Mesodermal cell (in vitro differentiated cells): ENCODE data around the gene IFT20.
A peak's percentile ranks its signal among the peaks of the same experiment; 100 is the strongest.
"Not testable (repeated sequence)": the region's sequence is repeated elsewhere in the genome, so short reads cannot be mapped to it uniquely, and the experiment has no call there.

ENCODE experiments used
- H3K27ac ChIP-seq: 2 replicates; pipeline ENCODE4 v1.7.0; 2013; ENCODE audit warnings: mild to moderate bottlenecking, low read depth, low read length, moderate library complexity; ENCODE audit not compliant: severe bottlenecking
- H3K36me3 ChIP-seq: 2 replicates; pipeline ENCODE4 v1.7.1; 2013; ENCODE audit warnings: mild to moderate bottlenecking, low read length, moderate library complexity; ENCODE audit not compliant: control insufficient read depth, insufficient read depth
- H3K4me1 ChIP-seq: one replicate; pipeline ENCODE4 v1.7.1; 2013; ENCODE audit warnings: mild to moderate bottlenecking, low read length; ENCODE audit not compliant: insufficient read depth, control insufficient read depth, poor library complexity, severe bottlenecking
- H3K4me3 ChIP-seq: 2 replicates; pipeline ENCODE4 v1.7.0; 2013; ENCODE audit warnings: low read length, control low read depth, mild to moderate bottlenecking; ENCODE audit not compliant: insufficient read depth, poor library complexity, severe bottlenecking; ENCODE audit errors: extremely low read depth
- H3K9me3 ChIP-seq: 2 replicates; pipeline ENCODE4 v1.7.1; 2013; ENCODE audit warnings: mild to moderate bottlenecking, low read length, moderate library complexity; ENCODE audit not compliant: control insufficient read depth
- WGBS, 2 experiments: methylation state at CpG; one replicate each; pipeline ENCODE4 v1.1.5; 2013; ENCODE audit warnings: missing lambda C conversion rate in 2 of 2; ENCODE audit not compliant: insufficient coverage in 2 of 2; 5-methylcytosine and 5-hydroxymethylcytosine counted together

Gene IFT20

GRCh38 chr17:28298449-28298848 is 36.8 kb downstream of the IFT20 start:
- Histone ChIP-seq H3K4me1 (no peaks in the 10 kb centered on the region), H3K27ac (no peak overlapping the region), H3K9me3 (no peaks in the 10 kb centered on the region), H3K36me3 (no peaks in the 10 kb centered on the region), H3K4me3 (no peak overlapping the region)
- WGBS, 2 experiments: 100% methylated on average over 1 to 2 of the region's 3 CpGs

DNA sequence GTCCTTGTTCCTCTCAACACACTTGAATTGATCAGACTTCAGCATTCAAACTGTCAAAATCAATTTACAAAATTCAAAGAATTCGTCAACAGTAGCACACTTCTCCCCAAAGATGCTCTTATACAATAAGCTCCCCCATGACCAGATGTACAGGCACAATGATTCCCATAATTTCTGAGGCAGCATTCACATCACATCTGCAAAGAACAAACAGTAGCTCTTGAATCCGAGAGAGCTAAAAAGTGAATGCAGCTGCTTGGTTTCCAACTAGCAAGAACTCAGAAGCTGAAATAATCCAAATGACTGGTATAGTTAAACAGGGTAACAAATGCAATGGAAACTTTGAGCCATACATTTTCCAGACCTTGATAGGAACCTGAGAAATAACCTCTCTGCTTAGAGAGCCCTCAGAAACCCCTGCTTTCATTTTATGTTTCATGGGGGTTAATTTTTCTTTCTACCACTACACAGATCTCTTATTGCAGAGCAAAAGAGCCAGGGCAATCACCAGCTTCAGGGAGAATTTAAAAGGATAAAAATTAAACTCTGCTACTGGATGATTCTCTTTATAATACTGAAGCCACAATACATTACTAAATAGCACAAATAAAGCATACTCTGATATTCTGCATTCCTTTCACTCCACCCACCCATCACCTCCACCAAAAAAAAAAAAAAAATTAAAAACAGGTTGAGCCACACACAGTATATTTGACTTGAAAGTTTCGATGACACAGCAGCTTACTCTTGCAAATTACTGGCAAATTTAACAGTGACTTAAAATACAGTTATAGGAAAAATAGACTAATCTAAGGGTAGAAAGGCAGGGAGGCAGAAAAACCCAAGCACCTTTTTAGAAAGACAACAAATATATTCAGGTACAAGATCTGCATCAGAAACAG is 39.3 kb downstream of the IFT20 start:
- H3K27ac ChIP-seq: no peak overlapping the region
- no peaks in the 10 kb centered on the region for H3K4me1 ChIP-seq
- H3K9me3 ChIP-seq: no peaks in the 10 kb centered on the region
- no peak overlapping the region for H3K4me3 ChIP-seq
- no peaks in the 10 kb centered on the region for H3K36me3 ChIP-seq
- whole genome bisulfite sequencing, 2 experiments: 92 to 100% methylated on average over 2 of the region's 3 CpGs

GRCh38 chr17:28293994-28294393 is 41.3 kb downstream of the IFT20 start:
- no peak overlapping the region for H3K27ac ChIP-seq
- H3K4me3 ChIP-seq: no peak overlapping the region
- 73 to 92% methylated on average over 4 to 6 of the region's 6 CpGs for WGBS, 2 experiments
- no peaks in the 10 kb centered on the region for H3K9me3 ChIP-seq
- no peaks in the 10 kb centered on the region for H3K4me1 ChIP-seq
- H3K36me3 ChIP-seq: no peaks in the 10 kb centered on the region

DNA sequence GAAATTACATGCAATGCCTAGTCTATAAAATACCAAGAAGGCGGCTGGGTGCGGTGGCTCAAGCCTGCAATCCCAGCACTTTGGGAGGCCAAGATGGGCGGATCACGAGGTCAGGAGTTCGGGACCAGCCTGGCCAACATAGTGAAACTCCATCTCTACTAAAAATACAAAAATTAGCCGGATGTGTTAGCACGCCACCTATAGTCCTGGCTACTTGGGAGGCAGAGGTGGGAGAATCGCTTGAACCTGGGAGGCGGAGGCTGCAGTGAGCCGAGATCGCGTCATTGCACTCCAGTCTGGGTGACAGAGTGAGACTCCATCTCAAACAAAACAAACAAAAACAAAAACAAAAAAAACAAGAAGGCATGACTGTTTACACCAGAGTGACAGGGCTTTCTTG is 42.4 kb downstream of the IFT20 start:
- not testable (repeated sequence) for H3K36me3 ChIP-seq

GRCh38 chr17:28291780-28292330 is 43.4 kb downstream of the IFT20 start:
- WGBS, 2 experiments: no CpG with 5 or more reads among the region's 1 CpG
- H3K27ac ChIP-seq: no peak overlapping the region
- no peaks in the 10 kb centered on the region for H3K36me3 ChIP-seq
- H3K4me3 ChIP-seq: no peak overlapping the region
- no peaks in the 10 kb centered on the region for H3K4me1 ChIP-seq
- H3K9me3 ChIP-seq: no peaks in the 10 kb centered on the region

More for the DNA sequence above, 42.4 kb downstream of the IFT20 start:
- H3K4me3 ChIP-seq, H3K9me3 ChIP-seq, H3K27ac ChIP-seq, H3K4me1 ChIP-seq: not testable (repeated sequence)
- 100% methylated on average over 3 of the region's 12 CpGs; no CpG with 5 or more reads in 1 of the 2 experiments for WGBS, 2 experiments

GRCh38 chr17:28290703-28291102 is 44.6 kb downstream of the IFT20 start:
- Histone ChIP-seq H3K36me3 (no peaks in the 10 kb centered on the region), H3K4me3 (no peak overlapping the region), H3K27ac (no peak overlapping the region), H3K9me3 (no peaks in the 10 kb centered on the region), H3K4me1 (no peaks in the 10 kb centered on the region)
- WGBS, 2 experiments: 69 to 82% methylated on average over 1 of the region's 2 CpGs

DNA sequence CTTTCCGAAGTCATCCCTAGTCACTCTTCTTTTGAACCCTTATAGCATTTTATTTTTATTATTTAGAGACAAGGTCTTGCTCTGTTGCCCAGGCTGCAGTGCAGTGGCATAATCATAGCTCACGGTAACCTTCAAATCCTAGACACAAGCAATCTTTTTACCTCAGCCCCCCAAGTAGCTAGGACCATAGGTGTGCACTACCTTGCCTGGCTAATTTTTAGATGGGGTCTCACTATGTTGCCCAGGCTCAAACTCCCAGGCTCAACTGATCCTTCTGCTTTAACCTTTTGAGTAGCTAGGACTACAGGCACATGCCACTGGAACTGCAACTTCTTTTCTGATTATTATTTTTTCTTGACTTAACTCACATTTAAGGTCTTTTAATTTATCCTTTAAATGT is 49.3 kb downstream of the IFT20 start:
- Histone ChIP-seq H3K36me3 (no peaks in the 10 kb centered on the region), H3K27ac (no peak overlapping the region), H3K4me1 (peaks cover 3% of the 10 kb centered on the region), H3K4me3 (no peak overlapping the region), H3K9me3 (no peaks in the 10 kb centered on the region)
- 100% methylated on average over 1 of the region's 2 CpGs; no CpG with 5 or more reads in 1 of the 2 experiments for WGBS, 2 experiments

DNA sequence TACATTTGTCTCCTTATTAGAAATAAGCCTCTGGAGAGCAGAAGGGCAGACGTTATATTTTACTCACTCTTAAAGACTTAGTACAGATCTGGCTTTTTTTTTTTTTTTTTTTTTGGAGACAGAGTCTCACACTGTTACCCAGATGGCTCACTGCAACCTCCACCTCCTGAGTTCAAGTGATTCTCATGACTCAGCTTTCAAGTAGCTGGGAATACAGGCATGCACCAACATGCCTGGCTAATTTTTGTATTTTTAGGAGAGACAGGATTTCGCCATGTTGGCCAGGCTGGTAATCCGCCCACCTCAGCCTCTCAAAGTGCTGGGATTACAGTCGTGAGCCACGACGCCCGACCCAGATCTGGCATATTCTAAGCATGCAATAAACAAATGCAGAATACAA is 52.7 kb downstream of the IFT20 start:
- H3K4me3 ChIP-seq: no peak overlapping the region
- peaks cover 3% of the 10 kb centered on the region for H3K4me1 ChIP-seq
- H3K27ac ChIP-seq: peak overlapping the region; percentile 51
- H3K9me3 ChIP-seq: no peaks in the 10 kb centered on the region
- 95% methylated on average over 2 of the region's 7 CpGs; no CpG with 5 or more reads in 1 of the 2 experiments for WGBS, 2 experiments
- H3K36me3 ChIP-seq: no peaks in the 10 kb centered on the region

DNA sequence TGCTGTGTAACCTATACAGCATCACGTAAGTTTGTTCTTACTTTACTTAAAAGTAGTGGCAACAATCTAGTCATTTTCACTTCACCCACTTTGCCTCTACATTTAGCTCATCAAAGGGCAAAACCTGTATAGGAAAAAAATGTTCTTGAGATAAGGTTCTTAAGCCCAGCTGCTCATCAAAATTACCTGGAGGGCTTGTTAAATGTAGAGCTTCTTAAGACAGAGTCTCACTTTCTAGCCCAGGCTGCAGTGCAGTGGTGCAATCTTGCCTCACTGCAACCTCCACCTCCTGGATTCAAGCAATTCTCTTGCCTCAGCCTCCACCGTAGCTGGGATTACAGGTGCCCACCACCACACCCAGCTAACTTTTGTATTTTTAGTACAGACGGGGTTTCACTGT is 54.4 kb downstream of the IFT20 start:
- Histone ChIP-seq H3K9me3 (no peaks in the 10 kb centered on the region), H3K36me3 (no peaks in the 10 kb centered on the region), H3K4me3 (no peak overlapping the region), H3K27ac (no peak overlapping the region), H3K4me1 (peaks cover 3% of the 10 kb centered on the region)
- 93 to 100% methylated on average over 2 of the region's 3 CpGs for WGBS, 2 experiments

DNA sequence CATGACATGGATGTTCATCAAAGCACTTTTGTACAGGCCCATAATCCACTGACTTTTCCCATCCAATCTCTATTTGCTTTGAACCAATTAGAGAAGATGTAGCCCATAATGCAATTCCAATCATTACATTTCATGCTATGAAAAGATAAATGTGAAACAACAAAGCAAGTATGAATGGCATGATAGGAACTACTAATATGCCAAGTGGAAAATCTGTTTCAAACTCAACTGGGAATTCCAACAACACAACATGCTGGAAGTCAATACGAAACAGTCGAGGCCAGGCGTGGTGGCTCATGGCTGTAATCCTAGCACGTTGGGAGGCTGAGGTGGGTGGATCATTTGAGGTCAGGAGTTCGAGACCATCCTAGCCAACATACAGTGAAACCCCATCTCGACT is 55.9 kb downstream of the IFT20 start:
- H3K4me1 ChIP-seq: peaks cover 3% of the 10 kb centered on the region
- H3K27ac ChIP-seq: no peak overlapping the region
- H3K4me3 ChIP-seq: no peak overlapping the region
- no peaks in the 10 kb centered on the region for H3K9me3 ChIP-seq
- 93 to 100% methylated on average over 4 to 6 of the region's 6 CpGs for WGBS, 2 experiments
- no peaks in the 10 kb centered on the region for H3K36me3 ChIP-seq
